ENCODE results near the gene BCL2.
A peak's percentile ranks its signal among the peaks of the same experiment; 100 is the strongest.

Gene BCL2

DNA sequence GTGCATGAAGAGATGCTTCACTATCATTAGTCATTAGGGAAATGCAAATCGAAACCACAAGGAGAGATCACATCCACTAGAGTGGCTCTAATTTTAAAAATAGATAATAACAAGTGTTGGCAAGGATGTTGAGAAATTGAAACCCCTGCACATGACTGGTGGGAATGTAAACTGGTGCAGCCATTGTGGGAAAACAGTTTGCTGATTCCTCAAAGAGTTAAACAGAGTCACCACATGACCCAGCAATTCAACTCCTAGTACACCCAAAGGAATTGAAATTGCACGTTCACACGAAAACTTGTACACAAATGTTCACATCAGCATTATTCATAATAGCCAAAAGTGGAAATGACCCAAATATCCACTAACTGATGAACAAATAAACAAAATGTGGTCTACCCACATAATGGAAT, 179.5 kb downstream of the BCL2 start:
- DNase-seq (ENCODE audit: low read depth): no peak

DNA sequence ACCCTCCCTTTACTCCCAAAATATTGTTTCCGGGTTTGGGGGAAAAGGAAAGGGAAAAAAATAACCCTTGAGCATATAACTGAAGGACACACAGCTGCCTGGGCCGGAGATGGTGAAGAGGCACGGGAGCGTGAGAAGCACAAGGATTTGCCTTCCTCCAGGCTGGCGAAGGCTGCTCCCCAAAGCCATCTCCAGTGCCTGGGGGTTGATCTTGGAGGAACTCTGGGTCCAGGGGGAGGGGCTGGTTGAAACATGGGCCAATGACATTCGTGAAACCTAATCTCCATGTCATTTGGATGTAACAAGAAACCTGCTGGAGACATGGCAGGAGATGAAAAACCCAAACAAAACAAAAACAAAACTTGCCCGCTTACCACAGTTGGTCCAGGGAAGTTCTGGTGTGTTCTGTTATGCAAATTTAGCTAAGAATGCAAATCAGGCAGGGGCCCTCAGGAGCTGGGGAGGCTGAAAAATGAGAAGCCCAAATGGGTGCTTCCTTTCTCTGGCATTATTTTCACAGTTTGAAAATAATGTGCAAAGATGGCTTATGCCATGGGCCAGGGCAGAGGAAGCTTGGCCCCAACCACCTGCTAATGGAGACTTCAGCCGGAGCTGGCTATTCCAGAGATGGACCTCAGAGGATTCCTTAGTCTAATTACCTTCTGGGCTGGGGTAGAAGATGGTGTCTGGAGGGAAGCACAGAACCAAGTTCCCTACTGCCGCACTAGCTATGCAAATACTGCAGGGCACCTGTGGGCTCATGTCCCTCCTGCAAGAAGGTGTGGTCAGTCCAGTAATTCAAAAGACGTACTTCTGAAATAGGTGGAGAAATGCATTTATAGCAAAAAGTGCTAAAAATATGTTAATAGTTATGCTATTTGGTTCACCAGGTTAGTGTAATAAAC, 180.9 kb downstream of the BCL2 start:
- DNase-seq (ENCODE audit: low read depth): no peak

DNA sequence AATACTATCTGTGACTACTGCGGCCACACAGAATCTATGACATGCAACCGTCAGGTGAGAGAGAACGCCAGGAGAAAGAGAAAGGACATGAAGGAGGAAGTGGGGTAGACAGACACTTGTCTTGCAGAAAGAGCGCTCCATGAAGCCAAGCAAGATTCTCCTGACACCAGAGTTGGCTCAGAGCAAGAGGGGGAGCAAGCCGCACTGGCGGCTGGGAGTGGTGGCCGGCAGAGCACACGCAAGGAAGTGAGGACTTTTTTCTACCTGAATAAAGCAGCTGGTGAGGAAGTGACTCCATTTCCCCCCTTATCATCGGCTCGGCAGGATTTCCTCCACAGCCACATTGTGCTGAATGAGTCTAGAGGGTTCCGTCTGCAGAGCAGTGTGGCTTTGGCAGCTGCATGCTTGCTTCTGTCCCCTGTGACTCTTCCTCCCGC, 181.6 kb downstream of the BCL2 start:
- no peak for DNase-seq (ENCODE audit: low read depth)

DNA sequence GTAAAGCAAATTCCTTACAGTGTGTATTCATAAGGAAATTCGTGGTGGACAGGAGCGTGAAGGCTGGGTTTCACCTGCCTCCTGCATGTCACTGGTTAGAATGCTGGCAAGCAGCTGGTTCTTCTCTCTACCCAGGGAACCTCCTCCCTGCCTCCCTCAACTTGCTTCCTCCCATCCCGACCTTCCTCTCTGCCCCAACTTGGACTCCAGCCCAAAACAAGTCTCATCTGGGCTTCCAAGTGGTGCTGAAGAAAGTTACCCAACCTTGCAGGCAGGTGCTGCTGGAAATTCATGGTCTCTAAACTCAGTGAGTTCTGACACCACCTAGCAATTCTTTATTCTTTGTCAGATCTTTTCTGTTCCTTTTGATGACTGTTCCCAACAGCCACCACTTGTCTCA, 184.5 kb downstream of the BCL2 start:
- no peak for DNase-seq (ENCODE audit: low read depth)

DNA sequence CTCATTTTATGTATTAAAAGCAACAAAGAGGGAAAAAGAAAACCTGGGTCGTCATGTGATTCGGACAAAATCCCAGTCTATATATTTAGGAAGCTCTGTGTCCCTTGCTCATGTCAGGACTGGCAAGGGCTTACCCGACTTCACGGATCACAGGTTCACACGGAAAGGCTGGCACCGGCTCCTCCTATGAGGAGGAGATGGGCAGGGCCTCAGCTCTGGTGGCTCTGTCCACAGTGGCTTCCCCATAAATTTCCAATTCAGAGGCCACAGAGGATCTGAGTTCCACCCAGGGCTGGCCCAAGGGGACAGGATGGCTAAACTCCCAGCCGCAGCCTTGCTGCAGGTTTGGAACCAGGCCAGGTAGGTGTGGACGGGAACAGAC, 186.8 kb downstream of the BCL2 start:
- no peak for DNase-seq (ENCODE audit: low read depth)

DNA sequence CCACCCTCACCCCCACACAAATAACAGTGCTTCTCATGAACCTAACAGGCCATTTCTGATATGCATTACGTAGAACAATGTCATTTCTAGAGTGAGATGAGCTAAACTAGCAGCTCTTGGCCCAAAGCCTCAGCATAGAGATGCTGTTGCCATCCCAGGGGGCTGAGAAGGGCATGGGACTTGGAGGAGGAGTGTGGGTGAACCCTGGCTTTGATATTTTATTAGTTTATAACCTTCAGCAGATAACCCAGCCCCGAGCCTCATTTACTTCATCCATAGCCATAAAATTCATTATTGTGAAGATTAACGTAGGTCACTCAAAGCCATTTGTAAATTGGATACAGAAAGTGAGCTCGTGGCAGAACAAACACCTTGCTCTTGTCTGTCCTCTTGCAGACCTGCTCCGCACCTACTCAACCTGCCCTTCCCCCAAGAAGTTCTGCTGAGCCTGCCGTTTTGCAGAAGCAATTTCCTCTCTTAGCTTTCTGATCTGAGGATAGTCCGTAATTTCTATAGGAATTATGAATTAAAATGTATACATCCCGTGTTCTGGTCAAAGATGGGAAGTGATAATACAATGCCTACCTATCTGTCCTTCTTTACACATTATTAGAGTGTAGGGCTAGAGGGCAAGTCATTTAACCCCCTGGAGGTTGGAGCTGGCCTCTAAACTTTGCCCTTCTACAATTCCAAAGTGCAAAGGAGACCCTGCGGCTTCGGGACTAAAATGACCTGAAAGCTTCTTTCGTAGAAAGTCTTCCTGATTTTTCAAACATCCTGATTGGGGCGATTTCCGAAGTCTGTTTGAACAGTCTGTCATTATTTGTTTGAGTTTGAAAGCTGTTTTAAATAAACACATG, 187.4 kb downstream of the BCL2 start:
- no peak for DNase-seq (ENCODE audit: low read depth)

DNA sequence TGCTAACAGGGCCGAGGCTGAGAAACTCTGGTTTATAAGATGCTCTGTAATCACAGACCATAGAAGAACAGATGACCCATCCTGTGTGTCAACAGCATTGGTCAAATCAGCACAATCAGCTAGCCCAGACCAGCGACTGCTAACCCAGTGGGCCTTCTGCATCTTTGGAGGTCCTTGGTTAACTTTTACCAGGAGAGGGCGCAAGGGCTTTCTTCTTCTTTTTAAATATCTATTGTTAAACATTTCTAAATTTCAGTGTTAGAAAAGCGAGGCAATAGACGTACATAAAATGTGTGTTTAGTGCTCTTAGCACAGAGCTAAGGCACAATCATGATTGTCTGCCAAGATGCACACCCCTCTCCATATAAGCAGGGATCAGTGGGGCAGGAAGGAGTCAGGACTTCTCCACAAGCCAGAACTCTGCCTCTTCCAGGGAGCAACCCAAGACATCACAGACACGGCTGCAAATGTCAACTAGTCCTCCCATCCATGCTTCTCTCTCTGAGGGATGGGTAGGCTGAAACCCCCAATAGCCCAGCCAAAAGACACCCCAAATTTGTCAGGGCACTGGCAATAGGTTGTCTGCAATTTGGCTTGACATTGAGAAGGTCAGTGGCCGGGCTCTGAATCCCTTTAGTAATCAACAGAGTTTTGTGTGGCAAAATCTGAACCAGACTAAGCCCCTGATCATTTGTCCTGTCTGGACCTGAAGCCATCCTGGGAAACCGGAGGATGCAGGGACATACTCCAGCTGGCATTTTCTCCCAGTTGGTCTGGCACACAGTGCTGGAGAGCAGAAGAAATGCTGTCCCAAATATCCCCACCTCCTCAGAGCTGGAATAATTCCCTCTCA, 188.2 kb downstream of the BCL2 start:
- DNase-seq (ENCODE audit: low read depth): peak; percentile 14

DNA sequence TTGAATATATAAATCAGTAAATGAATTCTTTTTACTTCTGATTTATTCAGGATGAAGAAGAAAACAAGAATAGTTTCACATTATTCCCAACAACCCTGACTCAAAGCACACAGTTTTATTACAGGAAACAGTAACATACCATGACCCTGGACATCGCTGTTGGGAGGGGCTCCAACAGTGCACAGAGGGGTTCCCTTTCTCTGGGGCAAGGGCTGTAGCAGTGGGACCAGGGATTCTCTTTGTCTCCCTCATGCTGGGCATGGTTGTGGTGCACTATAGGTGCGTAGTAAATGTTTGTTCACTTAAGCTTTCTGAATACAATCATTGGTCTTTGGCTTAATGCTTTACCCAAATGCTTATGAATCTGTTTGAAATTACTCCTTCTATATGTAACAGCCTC, 189.4 kb downstream of the BCL2 start:
- no peak for DNase-seq (ENCODE audit: low read depth)

DNA sequence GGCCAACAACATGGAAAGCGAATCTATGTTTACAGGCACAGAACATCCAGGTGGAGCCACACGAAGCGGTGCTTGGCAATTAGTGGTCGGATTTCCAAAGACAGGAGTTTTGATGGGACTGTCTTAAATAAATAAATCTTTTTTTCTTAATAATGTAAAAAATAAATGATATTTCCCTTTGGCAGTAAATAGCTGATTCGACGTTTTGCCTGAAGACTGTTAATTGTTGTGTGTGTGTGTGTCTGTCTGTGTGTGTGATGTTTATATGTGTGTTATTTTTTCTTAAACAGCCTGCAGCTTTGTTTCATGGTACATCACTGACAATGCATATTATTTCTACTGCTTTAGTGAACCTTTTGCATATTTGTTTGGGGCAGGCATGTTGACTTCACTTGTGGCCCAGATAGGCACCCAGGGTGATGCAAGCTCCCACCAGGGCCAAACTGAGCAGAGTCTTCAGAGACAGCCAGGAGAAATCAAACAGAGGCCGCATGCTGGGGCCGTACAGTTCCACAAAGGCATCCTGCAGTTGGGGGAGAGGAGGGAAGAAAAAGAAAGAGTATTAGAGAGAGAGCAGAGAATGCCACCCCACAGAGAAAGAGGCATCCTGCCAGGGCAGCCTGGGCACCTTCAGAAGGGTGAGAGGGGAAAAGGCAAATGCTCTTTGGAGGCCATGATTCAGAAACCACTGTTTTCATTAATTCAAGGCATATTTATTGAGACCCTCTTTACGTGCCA, 191.2 kb downstream of the BCL2 start:
- no peak for DNase-seq (ENCODE audit: low read depth)

DNA sequence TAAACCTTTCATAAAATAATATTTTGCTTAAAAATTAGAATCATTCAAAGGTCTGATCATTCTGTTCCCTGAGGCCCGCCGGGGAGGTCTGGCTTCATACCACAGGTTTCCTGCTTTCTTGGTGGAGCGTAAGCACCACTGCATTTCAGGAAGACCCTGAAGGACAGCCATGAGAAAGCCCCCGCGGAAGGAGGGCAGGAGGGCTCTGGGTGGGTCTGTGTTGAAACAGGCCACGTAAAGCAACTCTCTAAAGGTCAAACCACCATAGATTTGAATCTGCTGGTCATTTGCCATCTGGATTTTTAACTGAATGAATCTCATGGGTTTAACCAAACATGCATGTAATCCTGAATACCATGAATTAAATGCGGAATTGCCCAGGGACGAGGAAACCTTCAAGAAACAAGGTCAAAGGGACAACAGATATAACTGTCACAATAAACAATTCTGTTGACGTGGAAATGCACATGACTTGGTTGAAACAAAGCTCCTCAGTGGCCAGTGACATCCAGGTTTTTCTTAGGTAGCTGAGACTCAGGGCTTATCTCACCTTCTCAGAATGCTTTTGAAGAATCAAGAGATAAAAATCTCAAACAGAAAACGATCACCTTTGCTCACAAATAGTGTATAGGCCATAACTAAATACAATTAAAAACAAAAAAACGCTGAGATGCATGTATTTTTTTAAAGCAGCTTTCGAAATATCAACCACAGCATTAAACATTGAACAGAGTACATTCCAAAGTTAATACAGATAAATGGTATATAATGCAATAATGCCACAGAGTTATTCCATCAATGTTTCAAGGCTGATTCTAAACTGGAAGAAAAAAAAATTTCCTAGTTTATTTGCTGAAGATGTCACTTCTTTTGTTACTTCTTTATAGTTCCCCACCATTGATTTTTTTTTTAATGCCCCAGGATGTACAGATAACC, 193.2 kb downstream of the BCL2 start:
- no peak for DNase-seq (ENCODE audit: low read depth)

DNA sequence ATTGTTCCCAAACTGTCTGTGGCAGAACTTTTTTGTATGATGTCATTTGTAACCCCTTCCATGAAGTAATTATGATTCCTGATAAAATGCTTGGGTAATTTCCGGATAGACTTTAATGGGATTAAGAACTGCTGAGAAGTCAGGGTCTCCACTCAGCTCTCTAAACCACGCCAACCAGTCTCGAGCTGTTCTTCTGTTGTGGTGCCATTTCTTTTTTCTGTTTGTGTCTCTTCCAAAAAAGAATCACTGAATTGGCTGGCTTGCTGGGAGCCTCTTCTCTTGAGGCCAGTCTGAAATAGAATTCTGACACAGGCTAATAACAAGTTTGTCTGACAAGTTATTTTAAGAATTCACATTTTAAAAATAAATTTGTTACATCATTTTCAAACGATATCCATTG, 198.9 kb downstream of the BCL2 start:
- DNase-seq (ENCODE audit: low read depth): no peak

DNA sequence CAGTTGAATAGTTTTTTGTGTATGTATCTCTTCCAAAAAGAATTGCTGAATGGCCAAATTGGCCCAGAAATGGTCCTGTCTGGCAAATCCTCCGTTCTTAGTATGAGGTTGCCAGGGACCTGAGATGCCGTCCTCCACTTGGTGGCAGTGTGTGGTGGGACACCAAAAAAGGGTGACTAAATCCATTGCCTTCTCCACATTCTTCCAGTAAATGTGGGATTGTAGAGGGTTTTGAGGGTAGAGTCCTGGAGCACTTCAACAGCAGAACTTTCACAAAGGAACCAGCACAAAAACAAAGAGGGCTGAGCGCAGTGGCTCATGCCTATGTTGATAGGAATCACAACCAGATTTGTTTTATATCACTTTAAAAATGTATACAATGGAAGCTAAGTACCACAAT, 199.9 kb downstream of the BCL2 start:
- DNase-seq (ENCODE audit: low read depth): no peak

DNA sequence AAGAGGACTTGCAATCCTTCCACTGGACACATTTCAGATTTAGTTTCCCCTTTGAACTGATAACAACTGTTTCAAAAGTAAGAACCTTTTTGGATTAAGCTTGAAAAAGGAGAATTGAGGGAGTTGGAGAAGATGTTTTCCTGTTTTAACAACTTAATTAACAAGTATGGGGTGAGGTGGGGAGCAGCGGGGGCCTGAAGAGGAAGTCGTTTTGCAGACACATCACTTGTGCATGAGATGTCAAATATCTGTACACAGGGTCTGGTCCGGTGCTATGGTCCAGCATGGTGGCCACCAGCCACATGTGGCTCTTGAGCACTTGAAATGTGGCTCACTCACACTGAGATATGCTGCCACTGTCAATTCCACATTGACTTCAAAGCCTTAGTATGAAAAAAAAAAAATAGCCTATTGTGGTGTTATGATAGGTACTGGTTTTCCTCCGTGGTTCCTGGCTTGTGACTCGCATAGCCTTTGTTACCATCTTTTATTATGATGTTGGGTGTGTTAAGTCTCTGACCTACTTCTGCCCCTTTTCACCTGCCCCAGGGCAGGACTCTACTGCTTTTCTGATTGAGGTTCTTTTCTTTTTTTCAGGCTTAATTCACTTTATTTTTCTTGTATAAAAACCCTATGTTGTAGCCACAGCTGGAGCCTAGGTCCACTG, 205.5 kb downstream of the BCL2 start:
- DNase-seq (ENCODE audit: low read depth): no peak

DNA sequence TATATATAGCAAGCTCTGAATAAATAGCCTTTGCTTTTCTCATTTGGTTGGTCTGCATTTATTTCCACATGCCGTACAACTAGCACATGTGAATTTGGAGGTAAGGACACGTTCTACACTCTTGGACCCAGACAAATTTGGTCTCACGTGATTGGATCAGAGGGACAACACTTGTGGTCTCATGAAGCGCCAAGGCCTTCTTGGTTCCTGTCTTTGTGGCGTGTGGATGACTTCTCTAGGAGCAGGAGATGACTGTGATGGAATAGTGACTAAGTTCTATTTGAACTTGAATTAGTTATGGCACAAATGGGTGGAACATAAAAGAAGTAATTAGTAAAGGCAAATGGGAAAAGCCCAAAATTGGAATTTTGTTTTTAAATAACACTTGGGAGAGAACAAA, 206.9 kb downstream of the BCL2 start:
- DNase-seq (ENCODE audit: low read depth): no peak

DNA sequence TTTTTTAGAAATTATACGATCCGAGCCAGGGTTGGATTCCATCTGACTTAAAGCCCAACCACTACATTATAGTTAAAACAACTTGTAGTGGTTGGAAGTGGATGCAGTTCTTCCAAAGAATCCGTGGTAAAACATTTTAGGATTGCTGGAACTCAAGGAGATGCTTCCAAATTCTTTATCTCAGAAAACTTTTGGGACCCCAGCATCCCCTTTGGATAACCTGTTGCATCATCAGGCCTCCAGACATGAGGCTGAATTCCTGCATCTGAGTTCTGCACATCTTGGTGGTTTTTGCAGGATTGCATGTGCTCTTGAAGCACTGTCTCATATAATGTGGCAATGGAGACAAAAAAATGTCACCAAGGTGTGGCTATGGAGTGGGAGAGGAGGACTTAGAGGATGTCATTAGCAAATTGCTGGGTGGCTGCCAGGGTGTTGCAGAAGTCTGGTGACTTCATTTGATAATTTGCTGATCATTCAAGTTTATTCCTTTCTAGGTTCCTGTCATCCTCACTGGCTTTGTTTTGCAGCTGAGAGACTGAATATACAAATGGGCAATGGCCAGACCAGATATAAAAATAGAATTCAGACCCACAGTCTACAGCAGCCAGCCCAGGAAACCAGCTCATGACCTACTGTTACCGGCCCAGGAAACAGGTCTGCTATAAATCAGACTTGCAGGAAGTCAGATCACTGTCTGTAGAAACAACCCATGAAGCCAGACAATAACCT, 207.7 kb downstream of the BCL2 start:
- DNase-seq (ENCODE audit: low read depth): no peak

DNA sequence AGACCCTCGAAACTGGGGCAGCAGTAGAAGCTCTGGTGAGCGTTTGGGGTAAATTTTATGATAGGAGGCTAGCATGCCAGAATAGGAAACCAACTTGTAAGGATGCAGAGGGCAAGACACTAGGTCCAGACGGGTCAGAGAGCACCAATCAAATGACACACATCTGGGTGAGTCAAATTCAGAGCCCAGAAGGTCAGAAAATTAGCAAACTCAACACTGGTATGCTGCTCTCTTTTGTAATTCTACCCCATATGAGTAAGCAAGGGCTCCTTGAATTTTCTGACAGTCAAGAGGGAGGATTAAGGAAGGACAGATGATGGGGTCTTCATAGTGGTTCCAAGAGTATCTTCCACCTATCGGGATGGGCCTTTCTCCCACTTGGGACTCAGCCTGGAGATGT, 209.8 kb downstream of the BCL2 start:
- DNase-seq (ENCODE audit: low read depth): no peak

DNA sequence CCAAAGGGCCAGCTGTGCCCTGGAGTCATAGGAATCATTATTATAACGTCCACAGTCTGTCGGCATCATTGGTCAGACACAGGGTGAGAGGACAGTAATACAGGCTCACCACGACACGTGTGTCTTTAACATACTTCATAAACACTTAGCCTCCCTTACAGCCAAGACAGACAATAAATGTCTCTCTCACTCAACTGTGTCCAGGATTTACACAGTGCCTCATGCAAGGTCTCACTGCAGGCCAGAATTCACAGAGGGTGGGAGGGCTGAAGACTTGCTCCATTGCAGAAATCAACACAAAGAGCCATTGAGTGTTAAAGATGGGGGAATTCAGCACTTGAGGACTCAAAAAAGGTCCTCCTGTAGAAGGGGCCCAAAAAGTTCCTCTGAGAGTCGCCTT, 210.5 kb downstream of the BCL2 start:
- DNase-seq (ENCODE audit: low read depth): no peak

DNA sequence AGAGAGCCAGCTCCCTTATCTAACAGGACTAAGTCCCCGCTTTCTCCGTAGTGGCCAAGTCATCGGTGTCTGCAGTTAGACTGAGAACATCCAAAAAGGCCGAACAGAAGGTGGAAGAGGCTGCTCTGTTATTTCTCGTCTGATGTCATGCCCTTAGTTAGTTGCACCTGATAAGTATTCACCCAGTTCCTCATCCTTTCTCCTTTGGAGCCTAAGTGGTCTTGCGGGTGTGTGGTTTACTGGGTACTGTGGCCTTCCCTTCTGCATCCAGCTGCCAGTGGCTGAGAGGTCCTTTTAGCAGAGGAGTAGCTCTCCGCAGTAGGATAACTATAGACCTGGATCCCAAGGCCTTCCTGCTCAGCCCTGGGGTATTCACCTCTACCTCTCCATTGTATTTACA, 211.6 kb downstream of the BCL2 start:
- DNase-seq (ENCODE audit: low read depth): no peak

DNA sequence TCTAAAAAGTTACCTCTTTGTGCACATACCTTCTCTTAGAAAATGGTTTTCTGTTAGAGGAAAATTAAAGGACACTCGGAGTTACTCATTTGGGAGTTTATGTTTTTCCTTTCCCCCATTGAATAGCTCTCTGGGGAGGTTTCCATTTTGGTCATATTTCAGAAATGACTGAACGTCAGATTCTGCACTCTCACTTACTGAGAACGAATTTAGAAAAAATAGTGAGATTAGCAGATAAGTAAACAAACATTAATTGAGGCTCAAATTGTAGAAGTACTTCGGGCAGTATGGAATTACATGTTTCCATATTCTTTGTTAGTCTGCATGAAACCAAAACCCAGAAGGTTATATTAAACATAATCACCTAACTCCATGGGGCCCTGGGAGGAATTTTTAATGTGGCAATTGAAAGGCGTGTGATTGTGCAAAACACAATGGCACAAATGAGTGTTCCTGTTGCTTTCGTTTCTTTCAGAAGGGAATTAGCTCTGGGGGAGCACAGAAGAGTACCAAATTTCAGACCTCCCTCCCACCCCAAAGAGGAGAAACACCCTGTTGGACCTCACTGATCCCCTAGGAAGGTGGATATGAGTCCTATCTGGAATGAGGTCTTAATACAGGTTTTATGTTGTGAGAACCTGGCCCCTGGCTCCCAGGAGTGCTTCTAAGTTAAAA, 212.3 kb downstream of the BCL2 start:
- no peak for DNase-seq (ENCODE audit: low read depth)
